Right cardiac atrium (tissue), 5 donors: ENCODE results near the gene ADAMTS2. TPM values are rescaled to one million over a fixed set of nuclear protein-coding genes. Genes with fewer than 3 reads are reported as not detected.

Experiments used
- ATAC-seq, 2 donors: fragments of 200-7000 bp; cut with Tn5 transposase; one replicate each; pipeline versions ENCODE4 v1.8.0 to v1.9.1; 2020; ENCODE audit warnings: moderate library complexity in 2 of 2, mild to moderate bottlenecking in 1 of 2
- DNase-seq, 3 donors: peaks; one replicate each; pipeline ENCODE4 v3.0.0-alpha.2; 2020
- H3K27ac ChIP-seq: one replicate; pipeline ENCODE4 v1.5.1; 2013; ENCODE audit warnings: mild to moderate bottlenecking, low read length, control low read depth, moderate library complexity
- H3K27me3 ChIP-seq: one replicate; pipeline ENCODE4 v1.6.1; 2013; ENCODE audit not compliant: control insufficient read depth, insufficient read depth
- H3K4me1 ChIP-seq: one replicate; pipeline ENCODE4 v1.6.1; 2013; ENCODE audit warnings: low read length; ENCODE audit not compliant: control insufficient read depth, insufficient read depth
- H3K4me3 ChIP-seq: one replicate; pipeline ENCODE4 v1.5.1; 2013; ENCODE audit warnings: low read length, control low read depth
- H3K9me3 ChIP-seq: one replicate; pipeline ENCODE4 v1.6.1; 2013; ENCODE audit warnings: low read length; ENCODE audit not compliant: control insufficient read depth
- WGBS: extraction: QIAGEN DNeasy Blood & Tissue Kit; methylation state at CpG from one replicate; pipeline ENCODE4 v1.1.7; 2013; 5-methylcytosine and 5-hydroxymethylcytosine counted together
- intact Hi-C, 4 donors: fragments of 100-400 bp; cut with DNase I; formaldehyde crosslinking; loops; one replicate each; pipeline versions ENCODE4 v1.11.0 to v1.14.0; 2022 to 2023
- polyA plus RNA-seq: library from polyadenylated mRNA; stranded (reverse); fragments of 200-250 nt; gene quantifications from one replicate; pipeline ENCODE4 v1.2.3, GENCODE V29; 2013
- total RNA-seq, 4 donors: library from RNA; stranded (reverse); fragmentation: NEBNext Ultra II Directional; extraction: Animal tissue kit (Norgen Biotek cat#: 25700); gene quantifications; one replicate each; pipeline ENCODE4 v1.2.1, GENCODE V29; 2021
- donor health status: healthy with polysubstance abuse.
- donor health status: DM: no; HTN: yes; CAD: no.
- donor health status: DM: no; HTN: no; CAD: no.
- donor health status: DM: no; HTN: yes; CAD: no; lungs with severe emphysema.
- donor health status: DM: yes; HTN: yes; CAD: no.

The ADAMTS2 gene
- total and polyA plus RNA-seq, 5 donors: 7.0 to 23.2 (median 14.7) TPM

DNA sequence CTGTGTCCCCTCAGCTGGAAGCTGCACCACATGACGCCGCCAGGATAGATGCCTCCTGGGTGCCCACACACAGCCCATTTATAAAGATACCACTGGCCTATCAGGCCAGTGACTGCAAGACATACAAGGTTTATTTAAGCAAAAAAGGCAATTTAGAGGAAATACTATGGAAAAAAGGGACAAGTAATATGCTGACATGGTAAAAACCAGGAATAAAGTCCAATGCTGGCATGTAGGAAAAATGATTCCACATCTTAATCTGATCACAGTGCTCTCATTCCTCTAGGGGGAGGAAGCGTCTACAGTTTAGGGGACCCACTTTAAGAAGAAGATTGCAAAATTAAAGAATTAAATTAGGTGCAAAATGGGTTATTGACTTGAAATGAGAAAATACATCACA is 205.0 kb downstream of the ADAMTS2 start:
- Histone ChIP-seq H3K27ac (no peak overlapping the region), H3K27me3 (no peaks in the 10 kb centered on the region), H3K9me3 (no peaks in the 10 kb centered on the region), H3K4me1 (no peaks in the 10 kb centered on the region), H3K4me3 (no peak overlapping the region)
- intact Hi-C loops: no loop called here
- DNase-seq (no peak), ATAC-seq (no peak)
- 83% methylated on average over 3 of the region's 3 CpGs for WGBS

DNA sequence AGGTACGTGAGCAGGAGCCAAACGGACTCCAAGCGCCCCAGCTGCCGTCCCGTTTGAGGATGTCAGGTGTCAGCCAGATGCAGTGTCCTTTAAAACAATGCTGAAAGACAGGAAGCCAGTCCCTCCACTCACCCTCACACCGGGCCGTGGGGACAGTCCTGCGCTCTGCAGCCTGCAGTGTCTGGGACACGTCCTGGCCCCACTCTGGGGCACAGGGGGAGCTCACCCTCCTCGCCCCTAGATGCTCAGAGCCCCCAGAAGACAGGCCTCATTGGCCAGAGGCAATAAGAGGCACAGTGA is 205.4 kb downstream of the ADAMTS2 start:
- Histone ChIP-seq H3K27me3 (no peaks in the 10 kb centered on the region), H3K4me3 (no peak overlapping the region), H3K9me3 (no peaks in the 10 kb centered on the region), H3K4me1 (no peaks in the 10 kb centered on the region), H3K27ac (no peak overlapping the region)
- 49% methylated on average over 10 of the region's 10 CpGs for WGBS
- intact Hi-C loops: no loop called here
- no peak for ATAC-seq
- no peak for DNase-seq

DNA sequence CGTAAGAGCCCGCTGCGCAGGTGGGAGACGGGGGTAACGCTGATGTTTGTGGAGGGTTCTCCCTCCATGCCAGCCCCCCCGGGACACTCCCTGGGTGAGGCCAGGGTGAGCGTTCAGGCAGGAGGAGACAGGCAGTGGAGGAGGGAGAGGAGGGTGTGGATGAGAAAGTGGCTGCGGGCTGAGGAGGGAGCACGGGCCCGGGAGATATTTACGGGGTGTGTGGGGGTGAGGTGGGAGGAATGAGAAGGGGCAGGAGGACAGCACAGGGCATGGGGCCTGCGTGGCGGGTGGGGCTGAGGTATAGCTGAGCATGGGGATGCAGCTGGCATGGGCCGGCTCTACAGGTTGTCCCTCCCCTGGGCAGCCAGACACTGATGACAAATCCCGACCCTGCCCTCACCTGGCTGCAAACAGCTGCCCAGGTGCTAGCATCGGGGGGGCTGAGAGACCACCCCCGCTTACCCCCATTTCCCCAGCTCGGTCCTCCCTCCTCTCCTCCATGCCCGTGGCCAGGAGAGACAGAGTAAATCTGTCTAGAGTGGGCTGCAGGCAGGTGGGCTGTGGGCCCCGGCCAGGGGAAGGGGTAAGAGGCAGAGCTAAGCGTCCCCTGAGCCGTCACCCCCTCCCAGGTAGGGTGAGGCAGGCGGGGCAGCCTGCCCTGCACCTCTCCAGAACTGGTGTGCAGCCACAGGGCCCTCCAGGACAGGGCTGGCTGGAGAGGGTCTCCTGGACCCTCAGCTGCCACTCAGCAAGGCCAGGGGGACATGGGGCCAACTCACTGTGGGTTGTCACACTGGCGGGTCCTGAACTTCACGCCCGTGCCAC is 205.9 kb downstream of the ADAMTS2 start:
- intact Hi-C loops: no loop called here
- DNase-seq (peak in 1 of 3 donors; percentile 35), ATAC-seq (peak in 1 of 2 donors; percentile 19)
- Histone ChIP-seq H3K4me3 (no peak overlapping the region), H3K4me1 (no peaks in the 10 kb centered on the region), H3K27ac (no peak overlapping the region), H3K9me3 (no peaks in the 10 kb centered on the region), H3K27me3 (no peaks in the 10 kb centered on the region)
- 82% methylated on average over 26 of the region's 26 CpGs for WGBS

DNA sequence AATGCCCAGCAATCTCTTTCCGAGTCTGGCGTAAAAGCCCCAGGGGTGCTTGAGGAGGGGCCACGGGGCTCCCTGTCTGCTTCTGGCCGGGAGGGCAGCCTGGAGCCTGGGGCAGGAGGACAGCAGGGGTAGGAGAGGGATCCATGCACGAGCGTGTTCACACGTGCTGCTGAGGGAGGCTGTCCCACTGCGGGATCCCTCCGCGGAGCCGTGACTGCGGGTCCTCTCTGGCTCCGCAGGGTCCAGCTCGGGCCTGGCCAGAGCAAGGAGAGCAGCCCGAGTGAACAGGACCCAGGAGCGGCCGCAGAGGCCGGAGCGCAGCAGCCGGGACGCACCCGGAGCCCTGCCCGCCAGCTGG is 206.7 kb downstream of the ADAMTS2 start:
- ATAC-seq (no peak), DNase-seq (peak in 1 of 3 donors; percentile 44)
- Histone ChIP-seq H3K9me3 (no peaks in the 10 kb centered on the region), H3K4me1 (no peaks in the 10 kb centered on the region), H3K27ac (no peak overlapping the region), H3K27me3 (no peaks in the 10 kb centered on the region), H3K4me3 (no peak overlapping the region)
- intact Hi-C loops: no loop called here
- WGBS: 76% methylated on average over 23 of the region's 23 CpGs

DNA sequence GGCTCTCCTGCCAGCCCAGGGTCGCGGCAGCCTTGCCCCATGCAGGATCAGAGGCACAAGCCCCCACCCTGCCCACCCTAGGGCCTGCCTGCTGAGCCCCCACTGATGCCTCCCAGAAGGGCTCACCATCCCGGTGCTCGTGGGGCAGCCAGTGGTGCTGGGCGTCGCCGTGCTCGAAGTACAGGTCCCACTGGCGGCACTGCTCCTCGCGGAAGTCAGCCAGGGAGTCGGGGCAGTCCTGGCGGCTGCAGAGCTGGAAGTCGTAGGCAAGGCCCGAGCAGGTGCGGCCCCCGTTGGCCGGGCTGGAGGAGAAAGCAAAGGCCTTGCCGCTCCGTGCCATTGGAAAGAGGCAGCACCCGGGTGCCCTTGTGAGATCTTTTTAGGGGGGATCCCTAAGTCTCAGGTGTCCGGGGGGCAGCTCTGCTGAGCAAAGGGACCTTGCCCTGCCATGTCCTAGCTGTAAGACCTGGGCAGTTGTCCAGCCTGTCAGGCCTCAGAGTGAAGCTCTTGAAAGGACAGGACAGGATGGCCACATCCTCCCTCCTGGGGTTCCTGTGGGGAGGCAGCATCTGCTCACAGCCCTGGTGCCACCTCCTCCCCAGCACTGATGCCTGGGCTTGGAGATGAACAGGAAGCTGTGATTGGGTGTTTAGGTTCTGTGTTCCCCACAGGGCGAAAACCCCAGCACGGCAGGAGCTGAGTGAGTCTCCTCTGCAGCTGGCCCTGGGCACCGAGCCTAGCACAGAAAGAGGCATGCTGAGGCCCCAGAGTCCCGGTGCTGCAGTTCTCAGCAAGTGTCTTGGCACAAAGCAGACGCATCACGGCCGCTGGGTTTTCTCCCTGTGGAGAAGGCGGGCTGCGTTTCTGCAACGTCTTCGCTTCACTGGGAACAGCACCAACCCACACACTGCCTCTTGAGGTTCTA is 207.4 kb downstream of the ADAMTS2 start:
- intact Hi-C loops: no loop called here
- Histone ChIP-seq H3K4me1 (no peaks in the 10 kb centered on the region), H3K4me3 (no peak overlapping the region), H3K27ac (no peak overlapping the region), H3K9me3 (no peaks in the 10 kb centered on the region), H3K27me3 (no peaks in the 10 kb centered on the region)
- DNase-seq: peak in 2 of 3 donors; percentile 45 to 49
- ATAC-seq: no peak
- 82% methylated on average over 33 of the region's 33 CpGs for WGBS

DNA sequence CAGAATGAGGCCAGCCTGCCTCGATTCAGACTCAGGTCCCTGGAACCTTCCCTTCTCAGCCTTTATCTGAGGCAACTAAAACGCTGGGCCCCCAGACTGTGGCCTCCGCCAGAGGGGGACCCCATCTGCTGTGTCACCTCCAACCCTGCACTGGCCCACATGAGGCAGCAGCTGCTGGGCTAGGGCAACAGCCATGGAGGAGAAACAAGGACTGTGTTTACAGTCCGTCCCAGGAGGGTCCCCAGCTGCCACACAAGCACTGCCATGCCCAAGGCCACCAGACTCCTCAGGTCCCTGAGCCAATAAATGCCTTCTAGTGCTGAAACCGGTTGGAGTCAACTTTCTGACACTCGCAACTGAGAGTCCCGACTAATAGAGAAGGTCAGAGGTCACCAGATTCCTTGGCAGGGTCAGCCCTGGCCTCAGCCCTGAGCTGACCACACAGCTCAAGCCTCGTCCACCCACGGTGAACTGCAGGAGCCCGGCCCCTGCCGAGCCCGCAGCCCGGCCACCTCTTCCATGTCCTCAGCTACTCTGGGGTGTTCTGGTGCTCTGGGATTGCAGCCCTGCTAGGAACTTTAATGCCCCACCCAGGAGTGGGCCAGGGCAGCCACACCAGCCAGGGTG is 208.1 kb downstream of the ADAMTS2 start:
- H3K27me3 ChIP-seq: no peaks in the 10 kb centered on the region
- H3K4me3 ChIP-seq: no peak overlapping the region
- intact Hi-C loops: no loop called here
- DNase-seq: no peak
- H3K27ac ChIP-seq: no peak overlapping the region
- 76% methylated on average over 13 of the region's 13 CpGs for WGBS
- no peak for ATAC-seq
- no peaks in the 10 kb centered on the region for H3K9me3 ChIP-seq
- no peaks in the 10 kb centered on the region for H3K4me1 ChIP-seq

DNA sequence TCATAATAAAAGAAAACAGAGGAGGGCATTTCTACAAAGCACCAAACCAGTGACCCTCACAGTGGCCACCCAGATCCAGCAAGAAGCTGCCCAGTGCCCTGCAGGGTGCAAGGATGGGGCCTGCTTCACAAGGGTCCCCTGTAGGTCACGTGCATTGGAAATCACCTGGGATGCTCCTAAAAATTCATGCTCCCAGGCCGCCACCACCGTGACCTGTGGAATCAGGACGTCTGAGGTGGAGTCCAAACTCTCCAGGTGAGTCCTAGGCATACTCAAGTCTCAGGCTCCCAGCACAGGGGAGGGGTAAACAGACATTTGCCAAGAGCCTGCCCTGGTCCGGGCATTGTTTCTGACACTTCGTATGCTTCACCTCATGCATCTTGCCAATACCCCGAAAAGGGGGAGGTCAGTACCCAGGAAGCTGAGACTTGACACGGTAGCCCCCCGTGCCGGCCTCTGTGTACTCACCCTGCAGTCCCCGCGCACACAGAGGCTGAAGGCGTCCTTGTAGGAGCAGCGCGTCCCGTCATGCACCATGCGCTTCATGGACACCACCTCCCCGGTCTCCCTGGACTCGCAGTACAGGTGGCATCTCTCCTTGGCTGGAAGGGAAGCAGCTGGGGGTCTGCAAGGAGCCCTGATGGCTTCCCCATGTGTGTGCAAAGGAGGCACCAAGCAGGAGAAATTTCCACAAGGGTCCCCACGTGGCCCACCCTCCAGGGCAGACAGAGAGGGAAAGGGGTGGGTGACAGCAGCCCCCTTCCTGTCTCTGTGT is 209.6 kb downstream of the ADAMTS2 start:
- Histone ChIP-seq H3K27me3 (no peaks in the 10 kb centered on the region), H3K27ac (no peak overlapping the region), H3K4me3 (no peak overlapping the region), H3K9me3 (no peaks in the 10 kb centered on the region), H3K4me1 (no peaks in the 10 kb centered on the region)
- 85% methylated on average over 20 of the region's 20 CpGs for WGBS
- intact Hi-C loops: no loop called here
- DNase-seq (peak in 1 of 3 donors; percentile 9), ATAC-seq (no peak)

DNA sequence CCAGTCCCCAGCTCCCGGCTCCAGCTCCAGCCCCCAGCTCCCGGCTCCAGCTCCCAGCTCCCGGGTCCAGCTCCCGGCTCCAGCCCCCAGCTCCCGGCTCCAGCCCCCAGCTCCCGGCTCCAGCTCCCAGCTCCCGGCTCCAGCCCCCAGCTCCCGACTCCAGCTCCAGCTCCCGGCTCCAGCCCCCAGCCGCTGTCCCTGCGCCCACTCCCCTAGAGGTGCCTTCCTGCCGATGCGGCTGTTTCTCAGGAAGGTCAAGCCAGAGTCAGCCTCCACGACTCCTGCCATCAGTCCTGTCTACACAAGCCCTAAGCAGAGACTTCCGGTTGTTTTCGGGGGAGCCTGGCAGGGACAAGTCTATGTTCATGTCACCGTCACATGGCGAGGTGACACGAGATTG is 210.3 kb downstream of the ADAMTS2 start:
- H3K27ac ChIP-seq: no peak overlapping the region
- H3K4me3 ChIP-seq: no peak overlapping the region
- DNase-seq (peak in 1 of 3 donors; percentile 36), ATAC-seq (no peak)
- H3K4me1 ChIP-seq: no peaks in the 10 kb centered on the region
- no peaks in the 10 kb centered on the region for H3K27me3 ChIP-seq
- H3K9me3 ChIP-seq: no peaks in the 10 kb centered on the region
- intact Hi-C loops: no loop called here
- 87% methylated on average over 19 of the region's 19 CpGs for WGBS

DNA sequence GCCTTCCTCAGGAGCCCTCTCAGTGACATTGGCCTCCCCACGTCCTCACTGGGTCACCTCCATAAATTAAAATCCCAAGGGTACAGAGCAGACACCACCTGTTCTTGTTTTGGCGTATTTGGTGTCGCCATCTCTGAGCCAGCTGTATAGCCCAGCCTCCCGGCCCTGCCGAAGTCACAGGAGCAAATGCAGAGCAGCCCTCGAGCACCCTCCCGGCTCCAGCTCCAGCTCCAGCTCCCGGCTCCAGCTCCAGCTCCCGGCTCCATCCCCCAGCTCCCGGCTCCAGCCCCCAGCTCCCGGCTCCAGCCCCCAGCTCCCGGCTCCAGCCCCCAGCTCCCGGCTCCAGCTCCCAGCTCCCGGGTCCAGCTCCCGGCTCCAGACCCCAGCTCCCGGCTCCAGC is 210.8 kb downstream of the ADAMTS2 start:
- no peak overlapping the region for H3K4me3 ChIP-seq
- no peaks in the 10 kb centered on the region for H3K4me1 ChIP-seq
- no peak for DNase-seq
- no peak overlapping the region for H3K27ac ChIP-seq
- no peak for ATAC-seq
- H3K9me3 ChIP-seq: no peaks in the 10 kb centered on the region
- 91% methylated on average over 16 of the region's 16 CpGs for WGBS
- intact Hi-C loops: no loop called here
- H3K27me3 ChIP-seq: no peaks in the 10 kb centered on the region

DNA sequence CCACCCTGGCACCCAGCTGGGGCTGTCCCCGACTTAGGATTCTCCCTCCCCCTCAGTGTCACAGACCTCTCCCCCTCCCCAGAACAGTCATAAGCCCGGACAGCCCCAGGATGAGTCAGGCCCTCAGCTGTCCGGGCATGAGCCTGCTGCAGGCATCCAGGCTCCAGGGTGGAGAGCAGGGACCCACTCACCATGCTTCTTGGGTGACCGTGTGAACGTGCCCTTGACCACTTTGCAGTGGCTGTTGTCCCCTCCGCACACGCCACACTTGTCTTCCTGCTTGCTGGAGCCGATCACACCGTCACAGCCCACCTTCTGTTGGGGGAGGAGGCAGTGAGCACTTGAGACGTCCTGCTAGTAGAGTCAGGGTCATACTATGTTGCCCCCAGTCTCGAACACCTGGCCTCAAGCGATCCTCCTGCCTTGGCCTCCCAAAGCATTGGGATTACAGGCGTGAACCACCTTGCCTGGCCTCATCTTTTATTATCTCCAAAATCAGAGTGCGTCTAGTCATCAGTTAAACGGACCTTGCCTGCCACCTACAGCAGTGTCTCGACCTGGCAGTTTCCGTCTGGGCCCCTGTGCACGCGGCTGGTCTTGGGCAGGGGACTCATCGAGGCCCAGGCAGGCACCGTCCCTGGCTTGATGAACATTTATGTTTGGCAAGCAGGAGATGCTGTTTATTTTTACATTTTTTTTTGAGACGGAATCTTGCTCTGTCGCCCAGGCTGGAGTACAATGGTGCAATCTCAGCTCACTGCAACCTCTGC is 212.5 kb downstream of the ADAMTS2 start:
- no peak for ATAC-seq
- Histone ChIP-seq H3K4me3 (no peak overlapping the region), H3K9me3 (no peaks in the 10 kb centered on the region), H3K4me1 (no peaks in the 10 kb centered on the region), H3K27ac (no peak overlapping the region), H3K27me3 (no peaks in the 10 kb centered on the region)
- intact Hi-C loops: no loop called here
- DNase-seq: no peak
- WGBS: 83% methylated on average over 23 of the region's 23 CpGs
